K562 (cell line): ENCODE results near the gene SYT1. TPM values are rescaled to one million over a fixed set of nuclear protein-coding genes. Genes with fewer than 3 reads are reported as not detected.

Source experiments
- MECOM ChIP-seq: fragments of 250-450 bp; sonication (Bioruptor Pico); IDR thresholded peaks from 2 replicates; pipeline ENCODE4 v1.8.0; 2022; ENCODE audit warnings: inconsistent platforms
- SAFB2 ChIP-seq: fragments of 200-400 bp; formaldehyde crosslinking; IDR thresholded peaks from 2 replicates; pipeline ENCODE4 v1.6.1; 2018; ENCODE audit warnings: borderline replicate concordance, low read length, low read depth, moderate library complexity; ENCODE audit not compliant: severe bottlenecking
- SIRT6 ChIP-seq: IDR thresholded peaks from one replicate; pipeline ENCODE4 v1.6.1; 2012; ENCODE audit warnings: low read depth, mild to moderate bottlenecking, control low read depth, inconsistent platforms, low read length, moderate library complexity
- SMAD2 ChIP-seq: fragments of 150-350 bp; IDR thresholded peaks from 2 replicates; pipeline ENCODE4 v1.6.1; 2014; ENCODE audit warnings: low read depth, mild to moderate bottlenecking, low read length
- YBX1 ChIP-seq: fragments of 450-650 bp; IDR thresholded peaks from 2 replicates; pipeline ENCODE4 v1.7.1; 2016; ENCODE audit warnings: mild to moderate bottlenecking
- ZBTB11 ChIP-seq, 3 experiments: fragments of 200-800 bp in 1 of 3; fragments of 250-450 bp in 1 of 3; fragments of 450-650 bp in 1 of 3; sonication (Bioruptor Pico) in 1 of 3; sonication (Bioruptor generic) in 1 of 3; formaldehyde crosslinking in 1 of 3; IDR thresholded peaks; 2 replicates each; pipeline versions ENCODE4 v1.6.1 to v1.8.0; 2016 to 2022; ENCODE audit warnings: mild to moderate bottlenecking in 2 of 3, missing genetic modification characterization in 2 of 3, missing compliant biosample characterization in 1 of 3, moderate library complexity in 1 of 3
- ZNF224 ChIP-seq: sonication (generic); formaldehyde crosslinking; IDR thresholded peaks from 2 replicates; pipeline ENCODE4 v1.8.0; 2022; ENCODE audit warnings: mild to moderate bottlenecking, missing genetic modification reagents
- ZNF780A ChIP-seq: fragments of 250-450 bp; sonication (Bioruptor Pico); IDR thresholded peaks from 2 replicates; pipeline ENCODE4 v1.5.0; 2021; ENCODE audit warnings: mild to moderate bottlenecking
- polyA plus RNA-seq, 8 experiments: library from polyadenylated mRNA; depleted of rRNA in 4 of 8; stranded (reverse) in 5 of 8; unstranded in 3 of 8; fragments of >200 nt; fragmentation: Nextera tagmentation in 2 of 8; fragmentation: Illumina TruSeq in 1 of 8; extraction: Ambion mirVana in 2 of 8; extraction: Trizol in 1 of 8; gene quantifications; 2 replicates each; pipeline versions ENCODE4 v1.2.1 to v1.2.3, GENCODE V29; 2011 to 2014; ENCODE audit warnings: inconsistent platforms in 1 of 8, missing spikeins in 1 of 8
- total RNA-seq, 7 experiments: library from RNA; depleted of rRNA in 6 of 7; stranded (reverse); fragments of >200 nt in 6 of 7; fragmentation: Illumina TruSeq in 2 of 7; extraction: Trizol in 2 of 7; gene quantifications; 2 replicates each; pipeline versions ENCODE4 v1.2.1 to v1.2.3, GENCODE V29; 2011 to 2021; ENCODE audit warnings: low replicate concordance in 1 of 7
- TF ChIP-seq, protein P1 (sequence below): fragments of 250-450 bp; sonication (Bioruptor Pico); IDR thresholded peaks from 2 replicates; pipeline ENCODE4 v1.4.0; 2020; ENCODE audit warnings: borderline replicate concordance
- TF ChIP-seq, protein P2 (sequence below): fragments of 450-650 bp; IDR thresholded peaks from 2 replicates; pipeline ENCODE4 v1.6.1; 2016; ENCODE audit warnings: borderline replicate concordance
- TF ChIP-seq, protein P3 (sequence below): sonication (generic); formaldehyde crosslinking; IDR thresholded peaks from 2 replicates; pipeline ENCODE4 v1.8.0; 2022; ENCODE audit warnings: mild to moderate bottlenecking, missing genetic modification reagents

SYT1 gene
- total and polyA plus RNA-seq, 9 of the 15 experiments (the other 6 are each of a cell fraction or from before 2014, with no cell fraction given): 0.03 to 0.13 (median 0.07) TPM; not detected in 4

DNA sequence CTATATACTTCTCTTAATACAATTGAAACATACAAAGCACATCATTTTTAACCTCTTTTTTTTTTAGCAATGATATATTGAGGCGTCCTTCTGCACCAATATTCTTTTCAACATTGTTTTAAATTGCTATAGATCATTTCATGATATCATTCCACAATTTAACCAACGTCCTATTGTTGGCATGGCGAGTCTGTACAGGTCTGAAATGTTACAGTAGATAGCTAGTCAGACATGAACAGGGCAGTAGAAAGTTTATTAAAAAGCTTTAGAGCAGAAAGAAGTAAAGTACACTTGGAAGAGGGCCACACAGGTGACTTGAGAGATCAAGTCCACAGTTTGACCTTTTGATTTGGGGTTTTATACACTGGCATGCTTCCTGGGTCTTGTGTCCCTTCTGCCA lies 547.2 kb downstream of the SYT1 start (continued):
- TF ChIP-seq ZBTB11 (CRISPR knock-in tag; IDR thresholded peaks at IDR 0.05): no peak
- no peak for TF ChIP-seq SMAD2
- TF ChIP-seq, protein P1, sequence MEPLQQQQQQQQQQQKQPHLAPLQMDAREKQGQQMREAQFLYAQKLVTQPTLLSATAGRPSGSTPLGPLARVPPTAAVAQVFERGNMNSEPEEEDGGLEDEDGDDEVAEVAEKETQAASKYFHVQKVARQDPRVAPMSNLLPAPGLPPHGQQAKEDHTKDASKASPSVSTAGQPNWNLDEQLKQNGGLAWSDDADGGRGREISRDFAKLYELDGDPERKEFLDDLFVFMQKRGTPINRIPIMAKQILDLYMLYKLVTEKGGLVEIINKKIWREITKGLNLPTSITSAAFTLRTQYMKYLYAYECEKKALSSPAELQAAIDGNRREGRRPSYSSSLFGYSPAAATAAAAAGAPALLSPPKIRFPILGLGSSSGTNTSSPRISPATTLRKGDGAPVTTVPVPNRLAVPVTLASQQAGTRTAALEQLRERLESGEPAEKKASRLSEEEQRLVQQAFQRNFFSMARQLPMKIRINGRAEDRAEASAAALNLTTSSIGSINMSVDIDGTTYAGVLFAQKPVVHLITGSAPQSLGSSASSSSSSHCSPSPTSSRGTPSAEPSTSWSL (CRISPR knock-in tag): no peak
- TF ChIP-seq, protein P2, sequence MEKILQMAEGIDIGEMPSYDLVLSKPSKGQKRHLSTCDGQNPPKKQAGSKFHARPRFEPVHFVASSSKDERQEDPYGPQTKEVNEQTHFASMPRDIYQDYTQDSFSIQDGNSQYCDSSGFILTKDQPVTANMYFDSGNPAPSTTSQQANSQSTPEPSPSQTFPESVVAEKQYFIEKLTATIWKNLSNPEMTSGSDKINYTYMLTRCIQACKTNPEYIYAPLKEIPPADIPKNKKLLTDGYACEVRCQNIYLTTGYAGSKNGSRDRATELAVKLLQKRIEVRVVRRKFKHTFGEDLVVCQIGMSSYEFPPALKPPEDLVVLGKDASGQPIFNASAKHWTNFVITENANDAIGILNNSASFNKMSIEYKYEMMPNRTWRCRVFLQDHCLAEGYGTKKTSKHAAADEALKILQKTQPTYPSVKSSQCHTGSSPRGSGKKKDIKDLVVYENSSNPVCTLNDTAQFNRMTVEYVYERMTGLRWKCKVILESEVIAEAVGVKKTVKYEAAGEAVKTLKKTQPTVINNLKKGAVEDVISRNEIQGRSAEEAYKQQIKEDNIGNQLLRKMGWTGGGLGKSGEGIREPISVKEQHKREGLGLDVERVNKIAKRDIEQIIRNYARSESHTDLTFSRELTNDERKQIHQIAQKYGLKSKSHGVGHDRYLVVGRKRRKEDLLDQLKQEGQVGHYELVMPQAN: no peak
- no peak for TF ChIP-seq ZNF780A
- no peak for TF ChIP-seq MECOM (CRISPR knock-in tag)
- no peak for TF ChIP-seq ZNF224 (CRISPR knock-in tag)
- TF ChIP-seq, protein P3, sequence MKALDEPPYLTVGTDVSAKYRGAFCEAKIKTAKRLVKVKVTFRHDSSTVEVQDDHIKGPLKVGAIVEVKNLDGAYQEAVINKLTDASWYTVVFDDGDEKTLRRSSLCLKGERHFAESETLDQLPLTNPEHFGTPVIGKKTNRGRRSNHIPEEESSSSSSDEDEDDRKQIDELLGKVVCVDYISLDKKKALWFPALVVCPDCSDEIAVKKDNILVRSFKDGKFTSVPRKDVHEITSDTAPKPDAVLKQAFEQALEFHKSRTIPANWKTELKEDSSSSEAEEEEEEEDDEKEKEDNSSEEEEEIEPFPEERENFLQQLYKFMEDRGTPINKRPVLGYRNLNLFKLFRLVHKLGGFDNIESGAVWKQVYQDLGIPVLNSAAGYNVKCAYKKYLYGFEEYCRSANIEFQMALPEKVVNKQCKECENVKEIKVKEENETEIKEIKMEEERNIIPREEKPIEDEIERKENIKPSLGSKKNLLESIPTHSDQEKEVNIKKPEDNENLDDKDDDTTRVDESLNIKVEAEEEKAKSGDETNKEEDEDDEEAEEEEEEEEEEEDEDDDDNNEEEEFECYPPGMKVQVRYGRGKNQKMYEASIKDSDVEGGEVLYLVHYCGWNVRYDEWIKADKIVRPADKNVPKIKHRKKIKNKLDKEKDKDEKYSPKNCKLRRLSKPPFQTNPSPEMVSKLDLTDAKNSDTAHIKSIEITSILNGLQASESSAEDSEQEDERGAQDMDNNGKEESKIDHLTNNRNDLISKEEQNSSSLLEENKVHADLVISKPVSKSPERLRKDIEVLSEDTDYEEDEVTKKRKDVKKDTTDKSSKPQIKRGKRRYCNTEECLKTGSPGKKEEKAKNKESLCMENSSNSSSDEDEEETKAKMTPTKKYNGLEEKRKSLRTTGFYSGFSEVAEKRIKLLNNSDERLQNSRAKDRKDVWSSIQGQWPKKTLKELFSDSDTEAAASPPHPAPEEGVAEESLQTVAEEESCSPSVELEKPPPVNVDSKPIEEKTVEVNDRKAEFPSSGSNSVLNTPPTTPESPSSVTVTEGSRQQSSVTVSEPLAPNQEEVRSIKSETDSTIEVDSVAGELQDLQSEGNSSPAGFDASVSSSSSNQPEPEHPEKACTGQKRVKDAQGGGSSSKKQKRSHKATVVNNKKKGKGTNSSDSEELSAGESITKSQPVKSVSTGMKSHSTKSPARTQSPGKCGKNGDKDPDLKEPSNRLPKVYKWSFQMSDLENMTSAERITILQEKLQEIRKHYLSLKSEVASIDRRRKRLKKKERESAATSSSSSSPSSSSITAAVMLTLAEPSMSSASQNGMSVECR (CRISPR knock-in tag): no peak
- no peak for TF ChIP-seq SIRT6
- no peak for TF ChIP-seq SAFB2
- no peak for TF ChIP-seq YBX1
